A549 (cell line): ENCODE results near the gene ELN. TPM values are rescaled to one million over a fixed set of nuclear protein-coding genes. Genes with fewer than 3 reads are reported as not detected.

ENCODE experiments used
- ATAC-seq, 2 experiments: fragments of 200-7000 bp in 1 of 2; fragments of >200 bp in 1 of 2; cut with Nextera tagmentation in 1 of 2; cut with Tn5 transposase in 1 of 2; 3 replicates each; pipeline versions ENCODE4 v1.8.0 to v1.9.1; 2018 to 2020; ENCODE audit warnings: mild to moderate bottlenecking in 1 of 2, moderate library complexity in 1 of 2
- CTCF ChIA-PET: fragments of 300-600 bp; sonication (Branson Sonifier 250); formaldehyde crosslinking; extraction: SDS; loops from one replicate; lab custom pipeline; 2021; ENCODE audit warnings: antibody characterized with exemption, inconsistent platforms; lab: Yijun Ruan, JAX
- POLR2A ChIA-PET: fragments of 350-600 bp; formaldehyde crosslinking; extraction: SDS; loops from one replicate; lab custom pipeline; 2021; ENCODE audit warnings: antibody characterized with exemption, inconsistent platforms; lab: Yijun Ruan, JAX
- DNase-seq, 2 experiments: peaks; one replicate each; pipeline versions ENCODE4 v3.0.0 to v3.0.0-alpha.2; 2011 to 2016; ENCODE audit warnings: low read depth in 1 of 2, low spot score in 1 of 2
- FAIRE-seq: peaks from 2 replicates; lab custom pipeline; 2011; peaks lifted over from hg19 to GRCh38; lab: Jason Lieb, UNC
- H3K27ac ChIP-seq, 2 experiments: fragments of >200 bp; sonication (Bioruptor Twin); formaldehyde crosslinking; 3 replicates each; pipeline ENCODE4 v1.5.1; 2016 to 2017
- H3K4me1 ChIP-seq: fragments of >200 bp; sonication (Bioruptor Twin); formaldehyde crosslinking; 3 replicates; pipeline ENCODE4 v1.6.1; 2016
- H3K4me2 ChIP-seq: fragments of >200 bp; sonication (Bioruptor Twin); formaldehyde crosslinking; 3 replicates; pipeline ENCODE4 v1.6.1; 2016
- H3K4me3 ChIP-seq: fragments of >200 bp; sonication (Bioruptor Twin); formaldehyde crosslinking; 3 replicates; pipeline ENCODE4 v1.5.1; 2016
- H3K9me3 ChIP-seq: fragments of >200 bp; sonication (Bioruptor Twin); formaldehyde crosslinking; 3 replicates; pipeline ENCODE4 v1.6.1; 2016
- BHLHE40 ChIP-seq: IDR thresholded peaks from 2 replicates; pipeline ENCODE4 v1.6.1; 2012; ENCODE audit warnings: low read depth, low read length, inconsistent platforms
- CEBPB ChIP-seq, 2 experiments: fragments of >200 bp in 1 of 2; sonication (Bioruptor Twin) in 1 of 2; formaldehyde crosslinking in 1 of 2; IDR thresholded peaks; 2 replicates each; pipeline ENCODE4 v1.6.1; 2012 to 2016
- EHMT2 ChIP-seq: fragments of 200-600 bp; sonication (generic); IDR thresholded peaks from 2 replicates; pipeline ENCODE4 v1.6.1; 2016; ENCODE audit warnings: antibody characterized with exemption, low read depth, mild to moderate bottlenecking, moderate library complexity
- EP300 ChIP-seq, 2 experiments: fragments of >200 bp; sonication (Bioruptor Twin); formaldehyde crosslinking; IDR thresholded peaks; 2 replicates in 1 of 2; 3 replicates in 1 of 2; pipeline ENCODE4 v1.6.1; 2016 to 2017
- ESRRA ChIP-seq: fragments of 150-350 bp; IDR thresholded peaks from 2 replicates; pipeline ENCODE4 v1.6.1; 2014; ENCODE audit warnings: mild to moderate bottlenecking, low read length, borderline replicate concordance
- FOSB ChIP-seq: fragments of 250-450 bp; sonication (Bioruptor Pico); IDR thresholded peaks from 2 replicates; pipeline ENCODE4 v1.5.0; 2020; ENCODE audit warnings: mild to moderate bottlenecking, moderate library complexity
- FOXS1 ChIP-seq: fragments of 250-450 bp; sonication (Bioruptor Pico); IDR thresholded peaks from 2 replicates; pipeline ENCODE4 v1.5.0; 2020; ENCODE audit warnings: mild to moderate bottlenecking, moderate library complexity
- HOXB5 ChIP-seq: fragments of 250-450 bp; sonication (Bioruptor Pico); IDR thresholded peaks from 2 replicates; pipeline ENCODE4 v1.5.0; 2020; ENCODE audit warnings: mild to moderate bottlenecking, moderate library complexity
- KDM5A ChIP-seq: fragments of 200-600 bp; sonication (generic); IDR thresholded peaks from 2 replicates; pipeline ENCODE4 v1.6.1; 2016; ENCODE audit warnings: antibody characterized with exemption, mild to moderate bottlenecking
- MAFK ChIP-seq: fragments of 450-650 bp; IDR thresholded peaks from 2 replicates; pipeline ENCODE4 v1.6.1; 2014; ENCODE audit not compliant: partially characterized antibody
- MAZ ChIP-seq: fragments of 150-350 bp; IDR thresholded peaks from 2 replicates; pipeline ENCODE4 v1.6.1; 2014; ENCODE audit warnings: antibody characterized with exemption, low read depth, low read length, borderline replicate concordance
- MYC ChIP-seq: IDR thresholded peaks from 2 replicates; pipeline ENCODE4 v1.6.1; 2012; ENCODE audit warnings: mild to moderate bottlenecking, inconsistent platforms, low read length, improper control_type of control experiment, borderline replicate concordance
- POLR2A ChIP-seq: IDR thresholded peaks from 2 replicates; pipeline ENCODE4 v1.6.1; 2012; ENCODE audit warnings: mild to moderate bottlenecking, low read length
- POLR2AphosphoS2 ChIP-seq: conservative IDR thresholded peaks from 2 replicates; pipeline ENCODE4 v1.6.1; 2012; ENCODE audit warnings: low read length, improper control_type of control experiment, inconsistent platforms
- RNF2 ChIP-seq: fragments of 200-600 bp; sonication (generic); IDR thresholded peaks from 2 replicates; pipeline ENCODE4 v1.6.1; 2016; ENCODE audit warnings: low read depth, mild to moderate bottlenecking, antibody characterized with exemption, moderate library complexity, borderline replicate concordance
- SMC3 ChIP-seq: fragments of >200 bp; sonication (Bioruptor Twin); formaldehyde crosslinking; IDR thresholded peaks from 3 replicates; pipeline ENCODE4 v1.6.1; 2018; ENCODE audit warnings: inconsistent platforms
- TFCP2L1 ChIP-seq: fragments of 250-450 bp; sonication (Bioruptor Pico); IDR thresholded peaks from 2 replicates; pipeline ENCODE4 v1.5.0; 2021; ENCODE audit warnings: mild to moderate bottlenecking
- ZSCAN20 ChIP-seq: fragments of 250-450 bp; sonication (Bioruptor Pico); IDR thresholded peaks from 2 replicates; pipeline ENCODE4 v1.8.0; 2022; ENCODE audit warnings: mild to moderate bottlenecking, moderate library complexity
- WGBS: methylation state at CpG from one replicate; pipeline ENCODE4 v1.1.6; 2017; ENCODE audit errors: missing lambda C conversion rate; 5-methylcytosine and 5-hydroxymethylcytosine counted together
- polyA plus RNA-seq, 4 experiments: library from polyadenylated mRNA; depleted of rRNA in 3 of 4; stranded (reverse); fragments of >200 nt; fragmentation: RNase III in 1 of 4; extraction: RNeasy Plus Mini Kit Qiagen cat#74134 plus additional on column Dnase treatment in 1 of 4; gene quantifications; 2 replicates in 3 of 4; 3 replicates in 1 of 4; pipeline ENCODE4 v1.2.3, GENCODE V29; 2011 to 2017
- TF ChIP-seq, protein P1 (sequence below): IDR thresholded peaks from 2 replicates; pipeline ENCODE4 v1.6.1; 2012; ENCODE audit warnings: low read depth, borderline replicate concordance
- TF ChIP-seq, protein P2 (sequence below): fragments of >200 bp; sonication (Bioruptor Twin); formaldehyde crosslinking; IDR thresholded peaks from 3 replicates; pipeline ENCODE4 v1.6.1; 2016
- TF ChIP-seq, protein P3 (sequence below): fragments of 250-450 bp; sonication (Bioruptor Pico); IDR thresholded peaks from 2 replicates; pipeline ENCODE4 v1.5.0; 2021; ENCODE audit warnings: mild to moderate bottlenecking, moderate library complexity, borderline replicate concordance

Gene ELN
- polyA plus RNA-seq, 2 of the 4 experiments (the other 2 are of a cell fraction): 0.09 to 0.16 TPM

DNA sequence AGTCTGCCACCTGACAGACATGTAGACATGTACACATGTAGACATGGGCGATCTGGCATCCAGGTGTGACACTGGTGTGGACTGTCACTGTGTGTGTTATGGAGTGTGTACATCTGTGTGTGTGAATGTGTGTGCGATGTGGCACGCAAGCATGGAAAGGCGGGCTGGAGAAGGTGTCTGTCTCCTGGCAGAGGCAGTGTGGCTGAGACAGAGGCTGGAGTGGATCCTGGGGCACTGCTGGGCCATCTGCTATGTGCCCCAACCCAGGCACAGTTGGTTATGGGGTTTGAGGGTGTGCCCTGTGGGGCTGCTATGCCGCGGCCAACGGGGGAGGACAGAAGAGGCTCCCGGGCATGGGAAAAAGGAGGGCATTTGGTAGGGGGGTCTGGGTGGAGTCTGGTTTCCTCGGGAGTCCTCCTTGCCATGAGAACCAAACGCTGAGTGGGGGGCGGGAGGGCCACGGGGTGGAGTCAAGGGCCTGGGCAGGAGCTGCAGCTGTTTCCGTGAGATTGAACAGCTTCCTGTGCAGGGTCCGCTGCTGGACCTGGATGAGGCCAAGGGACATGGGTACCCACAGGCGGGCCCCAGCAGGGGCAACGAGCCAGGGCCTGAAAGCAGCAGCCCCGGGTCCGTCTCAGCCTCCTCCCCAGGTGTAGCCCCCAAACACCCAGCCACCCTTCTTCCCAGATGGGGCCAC, 1.3 kb downstream of the ELN start:
- peaks cover 21% of the 10 kb centered on the region for H3K4me1 ChIP-seq
- no peak for ATAC-seq
- TF ChIP-seq POLR2A: no peak
- no peak for TF ChIP-seq ZSCAN20
- TF ChIP-seq BHLHE40: no peak
- no peak for TF ChIP-seq EP300 (IDR thresholded peaks at IDR 0.05)
- TF ChIP-seq, protein P1, sequence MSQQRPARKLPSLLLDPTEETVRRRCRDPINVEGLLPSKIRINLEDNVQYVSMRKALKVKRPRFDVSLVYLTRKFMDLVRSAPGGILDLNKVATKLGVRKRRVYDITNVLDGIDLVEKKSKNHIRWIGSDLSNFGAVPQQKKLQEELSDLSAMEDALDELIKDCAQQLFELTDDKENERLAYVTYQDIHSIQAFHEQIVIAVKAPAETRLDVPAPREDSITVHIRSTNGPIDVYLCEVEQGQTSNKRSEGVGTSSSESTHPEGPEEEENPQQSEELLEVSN: no peak
- no peak for TF ChIP-seq HOXB5 (CRISPR knock-in tag)
- TF ChIP-seq SMC3: no peak
- TF ChIP-seq, protein P2, sequence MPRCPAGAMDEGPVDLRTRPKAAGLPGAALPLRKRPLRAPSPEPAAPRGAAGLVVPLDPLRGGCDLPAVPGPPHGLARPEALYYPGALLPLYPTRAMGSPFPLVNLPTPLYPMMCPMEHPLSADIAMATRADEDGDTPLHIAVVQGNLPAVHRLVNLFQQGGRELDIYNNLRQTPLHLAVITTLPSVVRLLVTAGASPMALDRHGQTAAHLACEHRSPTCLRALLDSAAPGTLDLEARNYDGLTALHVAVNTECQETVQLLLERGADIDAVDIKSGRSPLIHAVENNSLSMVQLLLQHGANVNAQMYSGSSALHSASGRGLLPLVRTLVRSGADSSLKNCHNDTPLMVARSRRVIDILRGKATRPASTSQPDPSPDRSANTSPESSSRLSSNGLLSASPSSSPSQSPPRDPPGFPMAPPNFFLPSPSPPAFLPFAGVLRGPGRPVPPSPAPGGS: no peak
- no peak for TF ChIP-seq ESRRA
- no peak for TF ChIP-seq FOSB (CRISPR knock-in tag)
- TF ChIP-seq, protein P3, sequence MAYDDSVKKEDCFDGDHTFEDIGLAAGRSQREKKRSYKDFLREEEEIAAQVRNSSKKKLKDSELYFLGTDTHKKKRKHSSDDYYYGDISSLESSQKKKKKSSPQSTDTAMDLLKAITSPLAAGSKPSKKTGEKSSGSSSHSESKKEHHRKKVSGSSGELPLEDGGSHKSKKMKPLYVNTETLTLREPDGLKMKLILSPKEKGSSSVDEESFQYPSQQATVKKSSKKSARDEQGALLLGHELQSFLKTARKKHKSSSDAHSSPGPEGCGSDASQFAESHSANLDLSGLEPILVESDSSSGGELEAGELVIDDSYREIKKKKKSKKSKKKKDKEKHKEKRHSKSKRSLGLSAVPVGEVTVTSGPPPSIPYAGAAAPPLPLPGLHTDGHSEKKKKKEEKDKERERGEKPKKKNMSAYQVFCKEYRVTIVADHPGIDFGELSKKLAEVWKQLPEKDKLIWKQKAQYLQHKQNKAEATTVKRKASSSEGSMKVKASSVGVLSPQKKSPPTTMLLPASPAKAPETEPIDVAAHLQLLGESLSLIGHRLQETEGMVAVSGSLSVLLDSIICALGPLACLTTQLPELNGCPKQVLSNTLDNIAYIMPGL (CRISPR knock-in tag): no peak
- TF ChIP-seq CEBPB (IDR thresholded peaks at IDR 0.05): no peak
- no peak for TF ChIP-seq EHMT2
- TF ChIP-seq MYC: no peak
- no peak for TF ChIP-seq MAFK
- TF ChIP-seq POLR2AphosphoS2: no peak
- TF ChIP-seq KDM5A: no peak
- TF ChIP-seq MAZ: no peak
- DNase-seq: no peak
- FAIRE-seq: no peak
- H3K4me2 ChIP-seq: no peak overlapping the region
- CTCF ChIA-PET: interaction anchor here (0.6 to 8.1 kb wide), 8 partner anchors 9 to 372 kb away, joined by 3 to 93 read pairs (median 6); no protein-coding TSS in a partner anchor
- POLR2A ChIA-PET: interaction anchor here (0.5 kb wide), 1 partner anchor 291 kb away, joined by 4 read pairs; the partner anchor contains the start of gene ABHD11
- H3K9me3 ChIP-seq: no peaks in the 10 kb centered on the region
- H3K4me3 ChIP-seq: no peak overlapping the region
- 84% methylated on average over 14 of the region's 18 CpGs for WGBS
- H3K27ac ChIP-seq: no peak overlapping the region

DNA sequence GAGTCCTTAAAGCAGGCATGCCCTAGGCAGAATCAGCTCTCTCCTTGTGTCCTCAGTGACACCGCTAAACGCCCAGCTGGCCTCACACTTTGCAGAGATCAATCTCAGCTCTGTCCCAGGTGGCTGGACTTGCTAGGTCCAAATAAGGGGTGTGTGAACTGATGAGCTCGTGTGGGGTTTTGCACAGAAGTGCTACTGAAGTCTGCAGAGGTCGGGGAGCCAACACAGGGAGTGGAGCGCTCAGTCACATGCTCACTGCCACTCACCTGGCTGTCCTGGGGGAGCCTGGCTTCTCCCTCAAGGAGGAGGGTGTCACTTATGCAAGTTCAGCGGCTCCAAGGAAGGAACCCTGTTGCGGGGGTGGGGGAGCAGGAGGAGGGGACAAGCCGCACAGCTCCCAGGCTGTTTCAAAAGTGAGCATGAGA, 2.0 kb downstream of the ELN start:
- H3K4me2 ChIP-seq: no peak overlapping the region
- DNase-seq (no peak), FAIRE-seq (no peak)
- H3K4me1 ChIP-seq: peaks cover 14% of the 10 kb centered on the region
- H3K4me3 ChIP-seq: no peak overlapping the region
- 66% methylated on average over 7 of the region's 8 CpGs for WGBS
- no peak overlapping the region; a peak in 1 of 6 replicates for H3K27ac ChIP-seq
- ChIA-PET CTCF (interaction anchor here (1.4 to 8.1 kb wide), 6 partner anchors 8 to 372 kb away, joined by 3 to 93 read pairs (median 6); no protein-coding TSS in a partner anchor), POLR2A (no interaction called here)
- no peak for TF ChIP-seq EHMT2
- TF ChIP-seq, all 56 proteins: peak for 0
- no peak for ATAC-seq
- H3K9me3 ChIP-seq: no peaks in the 10 kb centered on the region

DNA sequence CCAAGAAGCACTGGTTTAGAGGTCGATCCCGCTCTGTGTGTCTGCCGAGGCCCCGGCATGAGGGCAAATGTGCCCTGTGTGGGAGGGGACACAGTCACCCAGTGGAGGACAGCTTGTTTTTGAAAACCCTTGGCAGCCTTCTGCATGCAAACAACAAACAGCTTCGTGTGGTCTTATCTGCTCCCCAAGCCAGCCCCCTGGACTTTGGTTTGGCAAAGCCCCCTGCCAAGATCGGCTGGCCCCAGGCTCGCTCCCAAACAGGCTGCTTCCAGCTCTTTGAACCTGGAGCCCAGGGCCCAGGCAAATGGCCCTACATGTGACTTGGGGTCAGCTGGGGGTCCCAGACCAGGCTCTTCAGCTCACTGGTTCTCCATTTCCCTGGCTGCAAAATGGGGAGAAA, 2.9 kb downstream of the ELN start:
- H3K9me3 ChIP-seq: no peaks in the 10 kb centered on the region
- TF ChIP-seq FOXS1 (CRISPR knock-in tag) (no peak), RNF2 (no peak), TFCP2L1 (CRISPR knock-in tag) (no peak)
- H3K4me2 ChIP-seq: no peak overlapping the region
- POLR2A ChIA-PET: no interaction called here
- CTCF ChIA-PET: interaction anchor here (1.2 to 8.1 kb wide), 3 partner anchors 8 to 175 kb away, joined by 3 to 93 read pairs (median 6); no protein-coding TSS in a partner anchor
- ATAC-seq: no peak
- H3K4me3 ChIP-seq: no peak overlapping the region
- H3K4me1 ChIP-seq: peaks cover 11% of the 10 kb centered on the region; the same call in 2 of the 3 replicates
- DNase-seq: no peak
- 0 out of 6 replicates have a peak overlapping the region, but pooled peaks of 1 of the 2 experiments have one; percentile 9 for H3K27ac ChIP-seq
- FAIRE-seq: no peak
- 77% methylated on average over 7 of the region's 7 CpGs for WGBS
